ENCODE measurements around the gene FANCE. TPM values are rescaled to one million over a fixed set of nuclear protein-coding genes. Genes with fewer than 3 reads are reported as not detected.

FANCE gene
- polyA plus RNA-seq, 3 donors: 9.1 to 9.8 (median 9.5) TPM

GRCh38 chr6:35492258-35492973 lies 40.3 kb downstream of the FANCE start:
- DNase-seq (ENCODE audit: extremely low read depth in 1 of 11, low read depth in 9 of 11, low spot score in 4 of 11): peak in 1 of 11 donors; percentile 68

DNA sequence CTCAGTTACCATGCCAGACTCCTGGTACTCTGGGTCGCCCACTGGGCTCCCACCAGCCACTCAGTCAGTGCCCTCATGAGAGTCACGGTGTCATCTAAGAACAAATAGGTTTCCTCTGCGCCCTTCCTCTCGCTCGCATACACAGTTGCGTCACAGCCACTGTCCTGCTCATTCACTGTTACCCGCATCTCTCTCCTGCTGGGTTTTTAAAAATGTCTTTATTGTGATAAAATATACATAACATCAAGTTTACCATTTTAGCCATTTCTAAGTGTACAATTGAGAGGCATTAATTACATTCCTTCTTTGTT lies 40.8 kb downstream of the FANCE start:
- DNase-seq (ENCODE audit: extremely low read depth in 1 of 11, low read depth in 9 of 11, low spot score in 4 of 11): no peak

GRCh38 chr6:35493307-35493983 lies 41.3 kb downstream of the FANCE start:
- DNase-seq (ENCODE audit: extremely low read depth in 1 of 11, low read depth in 9 of 11, low spot score in 4 of 11): no peak

GRCh38 chr6:35494161-35494563 lies 42.0 kb downstream of the FANCE start:
- DNase-seq (ENCODE audit: extremely low read depth in 1 of 11, low read depth in 9 of 11, low spot score in 4 of 11): no peak

- DNase-seq (ENCODE audit: extremely low read depth in 1 of 11, low read depth in 9 of 11, low spot score in 4 of 11): no peak
Observed at GRCh38 chr6:35495258-35496035, 43.3 kb downstream of the FANCE start.

- DNase-seq (ENCODE audit: extremely low read depth in 1 of 11, low read depth in 9 of 11, low spot score in 4 of 11): no peak
Observed at GRCh38 chr6:35496036-35496840, 44.1 kb downstream of the FANCE start.

DNA sequence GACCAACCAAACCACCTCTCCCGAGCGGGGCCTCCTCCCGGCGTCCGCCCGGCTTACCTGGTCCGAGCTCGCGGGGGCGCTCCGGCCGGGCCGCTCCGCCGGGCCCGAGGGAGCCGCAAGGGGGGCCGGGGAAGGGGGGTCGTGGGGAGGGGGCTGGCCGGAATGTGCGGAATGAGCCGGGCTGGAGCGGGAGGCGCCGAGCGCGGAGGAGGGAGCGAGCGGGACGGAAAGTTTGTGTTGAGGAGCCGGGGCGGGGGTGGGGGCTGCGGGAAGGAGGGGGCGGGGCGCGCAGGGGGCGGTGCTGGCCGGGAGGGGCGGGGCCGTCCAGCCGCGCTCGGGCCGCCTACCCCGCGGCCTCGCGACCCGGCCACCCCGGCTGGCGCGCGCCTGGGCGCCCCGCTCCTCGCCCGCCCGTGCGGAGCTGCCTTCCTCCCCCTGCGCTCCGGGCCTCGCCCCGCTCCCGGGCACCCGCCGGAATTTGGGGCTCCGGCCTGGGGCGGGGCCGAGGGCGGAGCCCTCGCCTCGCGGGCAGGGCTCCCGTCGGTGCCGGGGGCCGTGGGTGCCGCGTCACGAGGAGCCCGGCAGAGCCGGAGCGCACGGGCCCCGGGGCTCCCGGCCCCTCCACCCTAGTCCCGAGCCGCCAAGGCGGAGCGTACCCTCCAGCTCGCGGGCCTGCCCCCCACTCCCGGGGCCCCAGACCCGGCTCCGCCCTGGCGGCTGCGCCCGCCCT lies 44.9 kb downstream of the FANCE start, which contains the start of gene TEAD3:
TSS of gene TEAD3 (minus strand) at position 239 of the 730 bp plus-strand sequence.
- DNase-seq (ENCODE audit: extremely low read depth in 1 of 11, low read depth in 9 of 11, low spot score in 4 of 11): peak in 6 of 11 donors; percentile 73 to 82 (median 76)

GRCh38 chr6:35497571-35498421 lies 45.7 kb downstream of the FANCE start:
- peak in 6 of 11 donors; percentile 72 to 83 (median 78) for DNase-seq (ENCODE audit: extremely low read depth in 1 of 11, low read depth in 9 of 11, low spot score in 4 of 11)

- DNase-seq (ENCODE audit: extremely low read depth in 1 of 11, low read depth in 9 of 11, low spot score in 4 of 11): no peak
Observed at GRCh38 chr6:35498422-35499067, 46.4 kb downstream of the FANCE start.

- no peak for DNase-seq (ENCODE audit: extremely low read depth in 1 of 11, low read depth in 9 of 11, low spot score in 4 of 11)
Observed at GRCh38 chr6:35499372-35499771, 47.2 kb downstream of the FANCE start.

- DNase-seq (ENCODE audit: extremely low read depth in 1 of 11, low read depth in 9 of 11, low spot score in 4 of 11): no peak
Observed at GRCh38 chr6:35500782-35501181, 48.6 kb downstream of the FANCE start.

DNA sequence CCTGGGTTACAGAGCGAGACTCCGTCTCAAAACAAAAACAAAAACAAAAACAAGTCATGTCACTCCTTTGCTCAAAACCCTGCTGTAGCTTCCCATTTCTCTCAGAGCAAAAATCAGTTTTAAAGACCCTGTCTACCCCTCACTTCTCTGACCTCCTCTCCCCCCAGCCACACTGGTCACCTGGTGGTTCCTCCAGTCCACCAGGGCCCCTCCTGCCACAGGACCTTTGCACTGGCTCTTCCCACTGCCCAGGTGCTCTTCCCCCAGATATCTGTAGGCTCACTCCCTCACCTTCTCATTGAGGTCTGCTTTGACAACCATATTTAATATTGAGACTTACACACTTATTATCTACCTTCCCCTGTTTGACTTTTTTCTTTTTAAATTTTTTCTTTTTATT lies 49.6 kb downstream of the FANCE start:
- DNase-seq (ENCODE audit: extremely low read depth in 1 of 11, low read depth in 9 of 11, low spot score in 4 of 11): no peak

GRCh38 chr6:35503534-35503933 lies 51.4 kb downstream of the FANCE start:
- no peak for DNase-seq (ENCODE audit: extremely low read depth in 1 of 11, low read depth in 9 of 11, low spot score in 4 of 11)

- DNase-seq (ENCODE audit: extremely low read depth in 1 of 11, low read depth in 9 of 11, low spot score in 4 of 11): no peak
Observed at GRCh38 chr6:35505999-35506412, 53.9 kb downstream of the FANCE start.

- DNase-seq (ENCODE audit: extremely low read depth in 1 of 11, low read depth in 9 of 11, low spot score in 4 of 11): no peak
Observed at GRCh38 chr6:35506536-35506935, 54.4 kb downstream of the FANCE start.

DNA sequence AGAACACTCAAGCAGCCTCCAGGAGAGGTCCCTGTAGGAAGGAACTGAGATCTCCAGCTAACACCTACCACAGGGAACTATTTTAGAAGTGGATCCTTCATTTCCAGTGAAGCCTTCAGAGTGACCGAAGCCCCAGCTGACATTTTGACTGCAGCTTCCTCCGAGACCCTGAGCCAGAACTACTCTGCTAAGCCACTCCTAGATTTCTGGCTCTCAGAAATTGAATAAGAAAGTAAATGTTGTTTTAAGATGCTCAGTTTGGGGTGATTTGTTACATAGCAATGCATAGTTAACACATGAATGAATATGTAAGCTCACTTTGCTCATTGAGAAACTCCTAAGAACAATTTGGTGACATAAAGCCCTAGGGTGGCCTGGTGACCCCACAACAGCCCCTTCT lies 55.1 kb downstream of the FANCE start:
- DNase-seq (ENCODE audit: extremely low read depth in 1 of 11, low read depth in 9 of 11, low spot score in 4 of 11): no peak

DNA sequence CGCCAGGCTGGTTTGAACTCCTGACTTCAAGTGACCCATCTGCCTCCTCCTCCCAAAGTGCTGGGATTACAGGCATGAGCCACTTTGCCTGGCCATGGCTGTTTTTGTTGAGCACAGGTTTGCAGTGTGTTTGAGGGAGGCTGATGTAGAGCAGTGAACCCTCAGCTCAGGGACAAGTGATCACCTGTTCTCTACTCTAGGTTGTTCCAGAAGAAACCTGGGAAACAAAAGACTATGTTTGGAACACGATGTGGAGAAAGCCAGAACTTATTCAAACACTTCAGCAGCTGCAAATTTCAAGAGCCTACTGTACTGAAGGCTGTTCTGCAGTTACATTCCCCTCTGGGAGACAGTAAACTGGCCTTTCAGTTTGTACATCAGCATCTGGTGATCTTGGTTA lies 55.9 kb downstream of the FANCE start:
- no peak for DNase-seq (ENCODE audit: extremely low read depth in 1 of 11, low read depth in 9 of 11, low spot score in 4 of 11)
